Measurements from ENCODE around the gene NAAA. TPM values are rescaled to one million over a fixed set of nuclear protein-coding genes. Genes with fewer than 3 reads are reported as not detected.

The NAAA gene
- total RNA-seq, 1 experiment from 2014 or later = 48.6 TPM

- Histone ChIP-seq H4K20me1 (ENCODE audit: low read length) (no peaks in the 10 kb centered on the region), H2AFZ (ENCODE audit: low read length) (no peak overlapping the region), H3K9ac (ENCODE audit: low read length) (no peak overlapping the region), H3K9me3 (ENCODE audit: low read length) (no peaks in the 10 kb centered on the region), H3K4me3 (ENCODE audit: low read length) (no peak overlapping the region), H3K27me3 (ENCODE audit: low read length) (no peaks in the 10 kb centered on the region), H3K36me3 (ENCODE audit: low read depth, low read length) (no peaks in the 10 kb centered on the region), H3K4me1 (ENCODE audit: insufficient read depth, low read length) (no peaks in the 10 kb centered on the region), H3K9me2 (replicated peaks; ENCODE audit: low read length) (no peaks in the 10 kb centered on the region), H3F3A (ENCODE audit: low read length, unreplicated experiment) (no peaks in the 10 kb centered on the region), H3K4me2 (ENCODE audit: low read length) (no peak overlapping the region), H3K27ac (ENCODE audit: low read length) (no peak overlapping the region), H3K79me2 (ENCODE audit: low read length) (no peaks in the 10 kb centered on the region)
- no peak for ATAC-seq
- DNase-seq = no peak
- TF ChIP-seq, protein P1, sequence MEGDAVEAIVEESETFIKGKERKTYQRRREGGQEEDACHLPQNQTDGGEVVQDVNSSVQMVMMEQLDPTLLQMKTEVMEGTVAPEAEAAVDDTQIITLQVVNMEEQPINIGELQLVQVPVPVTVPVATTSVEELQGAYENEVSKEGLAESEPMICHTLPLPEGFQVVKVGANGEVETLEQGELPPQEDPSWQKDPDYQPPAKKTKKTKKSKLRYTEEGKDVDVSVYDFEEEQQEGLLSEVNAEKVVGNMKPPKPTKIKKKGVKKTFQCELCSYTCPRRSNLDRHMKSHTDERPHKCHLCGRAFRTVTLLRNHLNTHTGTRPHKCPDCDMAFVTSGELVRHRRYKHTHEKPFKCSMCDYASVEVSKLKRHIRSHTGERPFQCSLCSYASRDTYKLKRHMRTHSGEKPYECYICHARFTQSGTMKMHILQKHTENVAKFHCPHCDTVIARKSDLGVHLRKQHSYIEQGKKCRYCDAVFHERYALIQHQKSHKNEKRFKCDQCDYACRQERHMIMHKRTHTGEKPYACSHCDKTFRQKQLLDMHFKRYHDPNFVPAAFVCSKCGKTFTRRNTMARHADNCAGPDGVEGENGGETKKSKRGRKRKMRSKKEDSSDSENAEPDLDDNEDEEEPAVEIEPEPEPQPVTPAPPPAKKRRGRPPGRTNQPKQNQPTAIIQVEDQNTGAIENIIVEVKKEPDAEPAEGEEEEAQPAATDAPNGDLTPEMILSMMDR (conservative IDR thresholded peaks at IDR 0.05; ENCODE audit: low read depth, low read length) = no peak
- TF ChIP-seq EZH2 (IDR thresholded peaks at IDR 0.05; ENCODE audit: low read length, unreplicated experiment) (no peak), EZH2phosphoT487 (IDR thresholded peaks at IDR 0.05; ENCODE audit: borderline replicate concordance, low read length) (no peak)
- BruUV-seq (replicated peaks) = no TSS peak
- ChIA-PET POLR2A (ENCODE audit: unreplicated experiment) (no interaction called here), CTCF (no interaction called here)
- intact Hi-C loops (cut with micrococcal nuclease) = no loop called here
Measured at GRCh38 chr4:75886104-75886503, 54.7 kb downstream of the NAAA start.

DNA sequence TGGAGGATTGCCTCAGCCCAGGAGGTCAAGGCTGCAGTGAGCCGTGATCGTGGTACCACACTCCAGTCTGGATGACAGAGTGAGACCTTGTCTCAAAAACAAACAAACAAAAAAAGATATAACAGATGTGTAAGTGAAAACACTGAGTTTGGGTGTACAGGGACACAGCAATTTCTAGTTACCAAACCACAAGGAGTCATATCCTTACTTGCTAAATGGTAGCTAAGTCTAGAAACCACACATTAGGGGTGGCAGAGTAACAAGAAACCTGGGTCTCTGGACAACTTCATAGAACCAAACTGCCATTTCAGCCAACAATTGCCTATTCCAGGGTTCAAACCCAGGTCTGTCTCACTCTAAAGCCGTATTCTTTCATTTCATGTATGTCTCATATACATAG, 59.3 kb downstream of the NAAA start:
- Histone ChIP-seq H2AFZ (ENCODE audit: low read length) (no peak overlapping the region), H3K4me2 (ENCODE audit: low read length) (no peak overlapping the region), H3K79me2 (ENCODE audit: low read length) (no peaks in the 10 kb centered on the region), H3K27ac (ENCODE audit: low read length) (no peak overlapping the region), H3K36me3 (ENCODE audit: low read depth, low read length) (no peaks in the 10 kb centered on the region), H4K20me1 (ENCODE audit: low read length) (no peaks in the 10 kb centered on the region), H3K27me3 (ENCODE audit: low read length) (peaks cover 18% of the 10 kb centered on the region), H3K9ac (ENCODE audit: low read length) (no peak overlapping the region), H3K9me3 (ENCODE audit: low read length) (no peaks in the 10 kb centered on the region), H3K9me2 (replicated peaks; ENCODE audit: low read length) (no peaks in the 10 kb centered on the region), H3F3A (ENCODE audit: low read length, unreplicated experiment) (no peaks in the 10 kb centered on the region), H3K4me1 (ENCODE audit: insufficient read depth, low read length) (no peaks in the 10 kb centered on the region), H3K4me3 (ENCODE audit: low read length) (no peak overlapping the region)
- ATAC-seq (no peak), DNase-seq (no peak)
- TF ChIP-seq EZH2phosphoT487 (IDR thresholded peaks at IDR 0.05; ENCODE audit: borderline replicate concordance, low read length) (no peak), EZH2 (IDR thresholded peaks at IDR 0.05; ENCODE audit: low read length, unreplicated experiment) (no peak)
- TF ChIP-seq, protein P1 (conservative IDR thresholded peaks at IDR 0.05; ENCODE audit: low read depth, low read length) = no peak
- BruUV-seq (replicated peaks) = no TSS peak
- ChIA-PET CTCF (no interaction called here), POLR2A (ENCODE audit: unreplicated experiment) (no interaction called here)
- intact Hi-C loops (cut with micrococcal nuclease) = no loop called here

- ATAC-seq (no peak), DNase-seq (no peak)
- Histone ChIP-seq H3K9me3 (ENCODE audit: low read length) (no peaks in the 10 kb centered on the region), H4K20me1 (ENCODE audit: low read length) (no peaks in the 10 kb centered on the region), H3K4me1 (ENCODE audit: insufficient read depth, low read length) (no peaks in the 10 kb centered on the region), H3K27ac (ENCODE audit: low read length) (no peak overlapping the region), H3F3A (ENCODE audit: low read length, unreplicated experiment) (no peaks in the 10 kb centered on the region), H3K79me2 (ENCODE audit: low read length) (no peaks in the 10 kb centered on the region), H3K4me3 (ENCODE audit: low read length) (no peak overlapping the region), H2AFZ (ENCODE audit: low read length) (no peak overlapping the region), H3K27me3 (ENCODE audit: low read length) (peaks cover 18% of the 10 kb centered on the region), H3K36me3 (ENCODE audit: low read depth, low read length) (no peaks in the 10 kb centered on the region), H3K4me2 (ENCODE audit: low read length) (no peak overlapping the region), H3K9me2 (replicated peaks; ENCODE audit: low read length) (no peaks in the 10 kb centered on the region), H3K9ac (ENCODE audit: low read length) (no peak overlapping the region)
- no TSS peak for BruUV-seq (replicated peaks)
- intact Hi-C loops (cut with micrococcal nuclease) = no loop called here
- TF ChIP-seq, protein P1 (conservative IDR thresholded peaks at IDR 0.05; ENCODE audit: low read depth, low read length) = no peak
- TF ChIP-seq EZH2 (IDR thresholded peaks at IDR 0.05; ENCODE audit: low read length, unreplicated experiment) (no peak), EZH2phosphoT487 (IDR thresholded peaks at IDR 0.05; ENCODE audit: borderline replicate concordance, low read length) (no peak)
- POLR2A ChIA-PET (ENCODE audit: unreplicated experiment) = no interaction called here
- CTCF ChIA-PET = no interaction called here
Measured at GRCh38 chr4:75880278-75880677, 60.5 kb downstream of the NAAA start.
